NCI-H1048 (cell line): ENCODE measurements around the gene UNCX.
"Not testable (repeated sequence)": the region's sequence is repeated elsewhere in the genome, so short reads cannot be mapped to it uniquely, and the experiment has no call there.

Source experiments
- DNase-seq: peaks from one replicate; lab custom pipeline; 2025; lab: John Stamatoyannopoulos, UW

The UNCX gene

GRCh38 chr7:1257863-1258262 lies 25.2 kb downstream of the UNCX start:
- DNase-seq: no peak

GRCh38 chr7:1259621-1260243 lies 27.1 kb downstream of the UNCX start:
- no peak for DNase-seq

GRCh38 chr7:1260244-1260635 lies 27.6 kb downstream of the UNCX start:
- no peak for DNase-seq

GRCh38 chr7:1261036-1261435 lies 28.4 kb downstream of the UNCX start:
- not testable (repeated sequence) for DNase-seq

GRCh38 chr7:1262441-1262840 lies 29.8 kb downstream of the UNCX start:
- no peak for DNase-seq

- DNase-seq: no peak
Observed at GRCh38 chr7:1263391-1263951, 30.8 kb downstream of the UNCX start.

- DNase-seq: no peak
Observed at GRCh38 chr7:1264345-1265280, 31.9 kb downstream of the UNCX start.

- DNase-seq: no peak
Observed at GRCh38 chr7:1267016-1267900, 34.6 kb downstream of the UNCX start.

GRCh38 chr7:1268076-1268815 lies 35.6 kb downstream of the UNCX start:
- DNase-seq: no peak

- DNase-seq: no peak
Observed at GRCh38 chr7:1268866-1269265, 36.2 kb downstream of the UNCX start.

GRCh38 chr7:1269336-1269890 lies 36.7 kb downstream of the UNCX start:
- no peak for DNase-seq

GRCh38 chr7:1270181-1270580 lies 37.5 kb downstream of the UNCX start:
- no peak for DNase-seq

GRCh38 chr7:1271046-1271445 lies 38.4 kb downstream of the UNCX start:
- no peak for DNase-seq

GRCh38 chr7:1271656-1272055 lies 39.0 kb downstream of the UNCX start:
- DNase-seq: no peak

GRCh38 chr7:1272136-1272535 lies 39.5 kb downstream of the UNCX start:
- not testable (repeated sequence) for DNase-seq

GRCh38 chr7:1274121-1274875 lies 41.6 kb downstream of the UNCX start:
- no peak for DNase-seq

GRCh38 chr7:1274876-1275375 lies 42.3 kb downstream of the UNCX start:
- no peak for DNase-seq

- DNase-seq: no peak
Observed at GRCh38 chr7:1275451-1276381, 43.0 kb downstream of the UNCX start.

- no peak for DNase-seq
Observed at GRCh38 chr7:1276626-1277175, 44.0 kb downstream of the UNCX start.
